Suprapubic skin (tissue), 4 donors: ENCODE measurements around the gene ACE.

Experiments
- CTCF ChIP-seq, 2 donors: fragments of 200-600 bp in 1 of 2; fragments of 450-650 bp in 1 of 2; sonication (generic) in 1 of 2; IDR thresholded peaks; one replicate each; pipeline ENCODE4 v1.5.1; 2016 to 2019; ENCODE audit warnings: antibody characterized with exemption in 2 of 2, mild to moderate bottlenecking in 1 of 2, moderate library complexity in 1 of 2
- EP300 ChIP-seq: sonication (generic); formaldehyde crosslinking; IDR thresholded peaks from one replicate; pipeline ENCODE4 v1.6.1; 2017; ENCODE audit warnings: antibody characterized with exemption
- POLR2AphosphoS5 ChIP-seq, 3 donors: sonication (generic); formaldehyde crosslinking; IDR thresholded peaks; one replicate each; pipeline ENCODE4 v1.6.1; 2017; ENCODE audit warnings: antibody characterized with exemption in 3 of 3

DNA sequence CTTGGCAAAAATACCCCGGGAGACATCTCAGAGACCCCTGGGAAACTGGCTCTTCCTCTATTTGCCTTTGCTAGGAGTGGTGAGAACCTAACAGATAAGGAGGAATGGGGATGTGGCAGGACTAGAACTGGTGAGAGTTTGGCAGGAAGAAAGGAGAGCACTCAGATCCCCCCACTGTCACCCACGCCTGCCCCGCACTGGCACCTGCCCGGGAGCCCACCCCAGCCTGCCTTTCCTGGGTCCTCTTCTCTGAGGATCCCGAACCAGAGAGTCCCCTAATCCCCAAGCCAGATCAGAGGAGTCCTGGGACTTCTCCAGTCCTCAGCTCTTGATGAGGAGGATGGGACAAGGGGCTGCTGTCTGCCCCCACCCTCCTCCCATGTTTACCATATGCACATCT lies 50.0 kb downstream of the ACE start:
- TF ChIP-seq CTCF (IDR thresholded peaks at IDR 0.05) (no peak), EP300 (no peak), POLR2AphosphoS5 (IDR thresholded peaks at IDR 0.05) (no peak)
